Hematopoietic multipotent progenitor cell treated with erythropoietin and hydrocortisone succinate and interleukin-3 and kit ligand, for 4 days (in vitro differentiated cells): ENCODE data around the gene SHISAL1.

Experiments
- DNase-seq: peaks from one replicate; pipeline ENCODE4 v3.0.0-alpha.2; 2015

Gene SHISAL1

GRCh38 chr22:44341431-44342346 is 28.9 kb upstream of the SHISAL1 start:
- DNase-seq, result no peak

GRCh38 chr22:44340271-44341239 is 27.8 kb upstream of the SHISAL1 start:
- DNase-seq, result no peak

- DNase-seq, result no peak
These were observed 26.2 kb upstream of the SHISAL1 start for GRCh38 chr22:44338906-44339305.

- no peak for DNase-seq
These were observed 25.5 kb upstream of the SHISAL1 start for GRCh38 chr22:44338177-44338810.

GRCh38 chr22:44337678-44338004 is 24.9 kb upstream of the SHISAL1 start:
- peak; percentile 22 for DNase-seq

- no peak for DNase-seq
These were observed 24.4 kb upstream of the SHISAL1 start for GRCh38 chr22:44336962-44337677.

GRCh38 chr22:44335903-44336803 is 23.4 kb upstream of the SHISAL1 start:
- DNase-seq, result peak; percentile 21

- no peak for DNase-seq
These were observed 22.5 kb upstream of the SHISAL1 start for GRCh38 chr22:44335066-44335839.

- DNase-seq, result no peak
These were observed 21.3 kb upstream of the SHISAL1 start for GRCh38 chr22:44333847-44334635.

GRCh38 chr22:44332946-44333345 is 20.2 kb upstream of the SHISAL1 start:
- DNase-seq, result peak; percentile 18

GRCh38 chr22:44331881-44332714 is 19.3 kb upstream of the SHISAL1 start:
- DNase-seq, result peak; percentile 54

- no peak for DNase-seq
These were observed 18.3 kb upstream of the SHISAL1 start for GRCh38 chr22:44330744-44331660.

GRCh38 chr22:44330188-44330743 is 17.5 kb upstream of the SHISAL1 start:
- no peak for DNase-seq

GRCh38 chr22:44329179-44329796 is 16.5 kb upstream of the SHISAL1 start:
- DNase-seq, result no peak

- DNase-seq, result no peak
These were observed 16.0 kb upstream of the SHISAL1 start for GRCh38 chr22:44328762-44329161.

GRCh38 chr22:44328326-44328725 is 15.6 kb upstream of the SHISAL1 start:
- DNase-seq, result no peak

GRCh38 chr22:44326491-44326885 is 13.7 kb upstream of the SHISAL1 start:
- DNase-seq, result no peak
